Stimulated activated CD8-positive, alpha-beta memory T cell treated with anti-CD3 and anti-CD28 coated beads, Interleukin-4, amount 100 ng/mL, for 1 hour (primary cell): ENCODE results near the gene CFAP46.
"Not testable (repeated sequence)": the region's sequence is repeated elsewhere in the genome, so short reads cannot be mapped to it uniquely, and the experiment has no call there.

Source experiments
- DNase-seq, 2 donors: peaks; one replicate each; pipeline ENCODE4 v3.0.0-alpha.2; 2020; ENCODE audit warnings: low read depth in 2 of 2, low spot score in 1 of 2

The CFAP46 gene

GRCh38 chr10:132929480-132929879 is 12.9 kb downstream of the CFAP46 start:
- no peak for DNase-seq

GRCh38 chr10:132928261-132928660 is 14.1 kb downstream of the CFAP46 start:
- DNase-seq = no peak

- no peak for DNase-seq
These were observed 14.5 kb downstream of the CFAP46 start for GRCh38 chr10:132927824-132928223.

GRCh38 chr10:132926777-132927650 is 15.4 kb downstream of the CFAP46 start:
- DNase-seq = no peak

- DNase-seq = no peak
These were observed 16.3 kb downstream of the CFAP46 start for GRCh38 chr10:132926070-132926469.

GRCh38 chr10:132925614-132926013 is 16.8 kb downstream of the CFAP46 start:
- no peak for DNase-seq

GRCh38 chr10:132925071-132925561 is 17.3 kb downstream of the CFAP46 start:
- DNase-seq = no peak

- no peak for DNase-seq
These were observed 18.1 kb downstream of the CFAP46 start for GRCh38 chr10:132924046-132924952.

- DNase-seq = not testable (repeated sequence)
These were observed 19.0 kb downstream of the CFAP46 start for GRCh38 chr10:132923384-132923783.

GRCh38 chr10:132922872-132923271 is 19.5 kb downstream of the CFAP46 start:
- no peak for DNase-seq

- no peak for DNase-seq
These were observed 20.3 kb downstream of the CFAP46 start for GRCh38 chr10:132921818-132922807.

GRCh38 chr10:132921086-132921485 is 21.3 kb downstream of the CFAP46 start:
- DNase-seq = no peak

GRCh38 chr10:132920101-132920925 is 22.1 kb downstream of the CFAP46 start:
- no peak for DNase-seq

- DNase-seq = no peak
These were observed 22.8 kb downstream of the CFAP46 start for GRCh38 chr10:132919374-132920100.

- DNase-seq = no peak
These were observed 23.6 kb downstream of the CFAP46 start for GRCh38 chr10:132918617-132919373.

- DNase-seq = no peak
These were observed 24.1 kb downstream of the CFAP46 start for GRCh38 chr10:132918264-132918616.

GRCh38 chr10:132916956-132917666 is 25.3 kb downstream of the CFAP46 start:
- no peak for DNase-seq

- DNase-seq = no peak
These were observed 25.9 kb downstream of the CFAP46 start for GRCh38 chr10:132916421-132916841.
